A549 (cell line): ENCODE results near the gene DTWD2. TPM values are rescaled to one million over a fixed set of nuclear protein-coding genes. Genes with fewer than 3 reads are reported as not detected.
"Not testable (repeated sequence)": the region's sequence is repeated elsewhere in the genome, so short reads cannot be mapped to it uniquely, and the experiment has no call there.

Source experiments
- ATAC-seq, 2 experiments: fragments of 200-7000 bp in 1 of 2; fragments of >200 bp in 1 of 2; cut with Nextera tagmentation in 1 of 2; cut with Tn5 transposase in 1 of 2; 3 replicates each; pipeline versions ENCODE4 v1.8.0 to v1.9.1; 2018 to 2020; ENCODE audit warnings: mild to moderate bottlenecking in 1 of 2, moderate library complexity in 1 of 2
- CTCF ChIA-PET: fragments of 300-600 bp; sonication (Branson Sonifier 250); formaldehyde crosslinking; extraction: SDS; loops from one replicate; lab custom pipeline; 2021; ENCODE audit warnings: antibody characterized with exemption, inconsistent platforms; lab: Yijun Ruan, JAX
- POLR2A ChIA-PET: fragments of 350-600 bp; formaldehyde crosslinking; extraction: SDS; loops from one replicate; lab custom pipeline; 2021; ENCODE audit warnings: antibody characterized with exemption, inconsistent platforms; lab: Yijun Ruan, JAX
- DNase-seq, 2 experiments: peaks; one replicate each; pipeline versions ENCODE4 v3.0.0 to v3.0.0-alpha.2; 2011 to 2016; ENCODE audit warnings: low read depth in 1 of 2, low spot score in 1 of 2
- FAIRE-seq: peaks from 2 replicates; lab custom pipeline; 2011; peaks lifted over from hg19 to GRCh38; lab: Jason Lieb, UNC
- H3K27ac ChIP-seq, 2 experiments: fragments of >200 bp; sonication (Bioruptor Twin); formaldehyde crosslinking; 3 replicates each; pipeline ENCODE4 v1.5.1; 2016 to 2017
- H3K4me1 ChIP-seq: fragments of >200 bp; sonication (Bioruptor Twin); formaldehyde crosslinking; 3 replicates; pipeline ENCODE4 v1.6.1; 2016
- H3K4me2 ChIP-seq: fragments of >200 bp; sonication (Bioruptor Twin); formaldehyde crosslinking; 3 replicates; pipeline ENCODE4 v1.6.1; 2016
- H3K4me3 ChIP-seq: fragments of >200 bp; sonication (Bioruptor Twin); formaldehyde crosslinking; 3 replicates; pipeline ENCODE4 v1.5.1; 2016
- H3K9me3 ChIP-seq: fragments of >200 bp; sonication (Bioruptor Twin); formaldehyde crosslinking; 3 replicates; pipeline ENCODE4 v1.6.1; 2016
- BCL3 ChIP-seq: fragments of >200 bp; sonication (Bioruptor Twin); formaldehyde crosslinking; IDR thresholded peaks from 3 replicates; pipeline ENCODE4 v1.6.1; 2016
- BHLHE40 ChIP-seq: IDR thresholded peaks from 2 replicates; pipeline ENCODE4 v1.6.1; 2012; ENCODE audit warnings: low read depth, low read length, inconsistent platforms
- CEBPB ChIP-seq, 2 experiments: fragments of >200 bp in 1 of 2; sonication (Bioruptor Twin) in 1 of 2; formaldehyde crosslinking in 1 of 2; IDR thresholded peaks; 2 replicates each; pipeline ENCODE4 v1.6.1; 2012 to 2016
- EHF ChIP-seq: fragments of 250-450 bp; sonication (Bioruptor Pico); IDR thresholded peaks from 2 replicates; pipeline ENCODE4 v1.5.0; 2020; ENCODE audit warnings: mild to moderate bottlenecking
- EHMT2 ChIP-seq: fragments of 200-600 bp; sonication (generic); IDR thresholded peaks from 2 replicates; pipeline ENCODE4 v1.6.1; 2016; ENCODE audit warnings: antibody characterized with exemption, low read depth, mild to moderate bottlenecking, moderate library complexity
- ELK1 ChIP-seq: fragments of 150-350 bp; IDR thresholded peaks from 2 replicates; pipeline ENCODE4 v1.6.1; 2014; ENCODE audit warnings: low read depth, mild to moderate bottlenecking, low read length
- EP300 ChIP-seq, 2 experiments: fragments of >200 bp; sonication (Bioruptor Twin); formaldehyde crosslinking; IDR thresholded peaks; 2 replicates in 1 of 2; 3 replicates in 1 of 2; pipeline ENCODE4 v1.6.1; 2016 to 2017
- FOSB ChIP-seq: fragments of 250-450 bp; sonication (Bioruptor Pico); IDR thresholded peaks from 2 replicates; pipeline ENCODE4 v1.5.0; 2020; ENCODE audit warnings: mild to moderate bottlenecking, moderate library complexity
- FOSL2 ChIP-seq, 2 experiments: fragments of 450-650 bp in 1 of 2; fragments of >200 bp in 1 of 2; sonication (Bioruptor Twin) in 1 of 2; formaldehyde crosslinking; IDR thresholded peaks; 2 replicates each; pipeline versions ENCODE4 v1.5.0 to v1.6.1; 2016 to 2020; ENCODE audit warnings: mild to moderate bottlenecking in 1 of 2, moderate library complexity in 1 of 2
- HDAC2 ChIP-seq: fragments of 200-600 bp; sonication (generic); IDR thresholded peaks from 2 replicates; pipeline ENCODE4 v1.6.1; 2016
- HES2 ChIP-seq: fragments of >200 bp; sonication (Bioruptor Twin); formaldehyde crosslinking; IDR thresholded peaks from 2 replicates; pipeline ENCODE4 v1.6.1; 2016
- HOXB5 ChIP-seq: fragments of 250-450 bp; sonication (Bioruptor Pico); IDR thresholded peaks from 2 replicates; pipeline ENCODE4 v1.5.0; 2020; ENCODE audit warnings: mild to moderate bottlenecking, moderate library complexity
- KDM1A ChIP-seq: fragments of 200-600 bp; sonication (generic); IDR thresholded peaks from 2 replicates; pipeline ENCODE4 v1.6.1; 2016; ENCODE audit warnings: low read depth, mild to moderate bottlenecking
- KDM5A ChIP-seq: fragments of 200-600 bp; sonication (generic); IDR thresholded peaks from 2 replicates; pipeline ENCODE4 v1.6.1; 2016; ENCODE audit warnings: antibody characterized with exemption, mild to moderate bottlenecking
- MAFK ChIP-seq: fragments of 450-650 bp; IDR thresholded peaks from 2 replicates; pipeline ENCODE4 v1.6.1; 2014; ENCODE audit not compliant: partially characterized antibody
- MYC ChIP-seq: IDR thresholded peaks from 2 replicates; pipeline ENCODE4 v1.6.1; 2012; ENCODE audit warnings: mild to moderate bottlenecking, inconsistent platforms, low read length, improper control_type of control experiment, borderline replicate concordance
- NFE2L2 ChIP-seq: fragments of 150-350 bp; conservative IDR thresholded peaks from 2 replicates; pipeline ENCODE4 v1.6.1; 2014; ENCODE audit warnings: low read length
- NPAS2 ChIP-seq: fragments of 250-450 bp; sonication (Bioruptor Pico); IDR thresholded peaks from 2 replicates; pipeline ENCODE4 v1.8.0; 2022; ENCODE audit warnings: mild to moderate bottlenecking, moderate library complexity, borderline replicate concordance
- PHF8 ChIP-seq: fragments of 200-600 bp; sonication (generic); IDR thresholded peaks from 2 replicates; pipeline ENCODE4 v1.6.1; 2016; ENCODE audit warnings: low read depth, mild to moderate bottlenecking, antibody characterized with exemption, moderate library complexity, borderline replicate concordance
- RCOR1 ChIP-seq: fragments of 150-350 bp; IDR thresholded peaks from 2 replicates; pipeline ENCODE4 v1.6.1; 2014; ENCODE audit warnings: antibody characterized with exemption, low read length, low read depth
- SMC3 ChIP-seq: fragments of >200 bp; sonication (Bioruptor Twin); formaldehyde crosslinking; IDR thresholded peaks from 3 replicates; pipeline ENCODE4 v1.6.1; 2018; ENCODE audit warnings: inconsistent platforms
- SREBF2 ChIP-seq: fragments of 450-650 bp; IDR thresholded peaks from 2 replicates; pipeline ENCODE4 v1.6.1; 2014; ENCODE audit warnings: mild to moderate bottlenecking, moderate library complexity
- TFCP2L1 ChIP-seq: fragments of 250-450 bp; sonication (Bioruptor Pico); IDR thresholded peaks from 2 replicates; pipeline ENCODE4 v1.5.0; 2021; ENCODE audit warnings: mild to moderate bottlenecking
- ZC3H11A ChIP-seq: fragments of 450-650 bp; IDR thresholded peaks from 2 replicates; pipeline ENCODE4 v1.6.1; 2014; ENCODE audit warnings: antibody characterized with exemption, mild to moderate bottlenecking
- ZSCAN20 ChIP-seq: fragments of 250-450 bp; sonication (Bioruptor Pico); IDR thresholded peaks from 2 replicates; pipeline ENCODE4 v1.8.0; 2022; ENCODE audit warnings: mild to moderate bottlenecking, moderate library complexity
- WGBS: methylation state at CpG from one replicate; pipeline ENCODE4 v1.1.6; 2017; ENCODE audit errors: missing lambda C conversion rate; 5-methylcytosine and 5-hydroxymethylcytosine counted together
- polyA plus RNA-seq, 4 experiments: library from polyadenylated mRNA; depleted of rRNA in 3 of 4; stranded (reverse); fragments of >200 nt; fragmentation: RNase III in 1 of 4; extraction: RNeasy Plus Mini Kit Qiagen cat#74134 plus additional on column Dnase treatment in 1 of 4; gene quantifications; 2 replicates in 3 of 4; 3 replicates in 1 of 4; pipeline ENCODE4 v1.2.3, GENCODE V29; 2011 to 2017
- TF ChIP-seq, protein P1 (sequence below): IDR thresholded peaks from 2 replicates; pipeline ENCODE4 v1.6.1; 2012

DTWD2 gene
- polyA plus RNA-seq, 2 of the 4 experiments (the other 2 are of a cell fraction), result 3.7 to 4.8 TPM

DNA sequence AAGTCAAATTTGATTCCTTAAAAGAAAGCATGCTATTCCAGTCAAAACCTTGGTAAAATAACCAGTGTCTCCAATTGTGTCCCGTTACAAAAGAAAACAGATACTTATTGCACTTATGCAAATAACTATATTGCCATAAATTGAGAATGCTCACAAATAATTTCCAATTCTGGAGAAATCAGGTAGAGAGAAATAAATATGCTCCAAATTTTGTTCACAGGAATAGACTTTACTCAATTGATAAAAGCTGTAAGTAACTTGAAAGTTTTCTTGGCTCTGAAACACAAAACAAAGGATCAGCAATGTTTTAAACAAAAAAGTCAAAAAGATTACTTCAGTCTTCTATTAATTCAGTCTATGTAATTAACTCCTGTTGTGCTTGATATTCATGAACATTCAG lies 7.8 kb upstream of the DTWD2 start:
- FAIRE-seq (no peak), DNase-seq (no peak), ATAC-seq (no peak)
- Histone ChIP-seq H3K4me1 (no peaks in the 10 kb centered on the region), H3K27ac (no peak overlapping the region), H3K4me3 (no peak overlapping the region), H3K4me2 (no peak overlapping the region), H3K9me3 (no peaks in the 10 kb centered on the region)
- CTCF ChIA-PET, result interaction anchor here (2.6 to 2.7 kb wide), 2 partner anchors 8 to 416 kb away, joined by 11 to 15 read pairs; partner anchors contain the start of gene DTWD2
- POLR2A ChIA-PET, result no interaction called here
- TF ChIP-seq EHF (CRISPR knock-in tag) (no peak), EHMT2 (no peak), EP300 (IDR thresholded peaks at IDR 0.05) (no peak), BHLHE40 (no peak), KDM1A (no peak), SMC3 (no peak), ELK1 (no peak), PHF8 (no peak), HOXB5 (CRISPR knock-in tag) (no peak), FOSB (CRISPR knock-in tag) (no peak), HES2 (no peak), TFCP2L1 (CRISPR knock-in tag) (no peak)
- TF ChIP-seq, protein P1, sequence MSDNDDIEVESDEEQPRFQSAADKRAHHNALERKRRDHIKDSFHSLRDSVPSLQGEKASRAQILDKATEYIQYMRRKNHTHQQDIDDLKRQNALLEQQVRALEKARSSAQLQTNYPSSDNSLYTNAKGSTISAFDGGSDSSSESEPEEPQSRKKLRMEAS, result no peak
- WGBS, result 32% methylated on average over 1 of the region's 1 CpG

DNA sequence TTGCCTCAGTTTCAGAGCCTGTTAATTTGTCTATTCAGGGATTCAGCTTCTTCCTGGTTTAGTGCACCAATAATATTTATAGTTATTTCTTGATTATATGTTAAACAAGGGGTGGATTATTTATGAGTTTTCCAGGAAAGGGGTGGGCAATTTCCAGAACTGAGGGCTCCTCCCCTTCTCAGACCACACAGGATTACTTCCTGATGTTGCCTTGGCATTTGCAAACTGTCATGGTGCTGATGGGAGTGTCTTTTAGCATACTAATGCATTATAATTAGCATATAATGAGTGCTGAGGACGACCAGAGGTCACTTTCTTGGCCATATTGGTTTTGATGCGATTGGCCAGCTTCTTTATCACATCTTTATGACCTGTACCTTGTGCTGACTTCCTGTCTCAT lies 6.2 kb upstream of the DTWD2 start:
- DNase-seq, result no peak
- Histone ChIP-seq H3K27ac (no peak overlapping the region), H3K4me2 (no peak overlapping the region), H3K9me3 (no peaks in the 10 kb centered on the region), H3K4me3 (no peak overlapping the region), H3K4me1 (no peaks in the 10 kb centered on the region)
- POLR2A ChIA-PET, result no interaction called here
- TF ChIP-seq FOSL2 (IDR thresholded peaks at IDR 0.05), result no peak
- TF ChIP-seq FOSL2 (CRISPR knock-in tag; IDR thresholded peaks at IDR 0.05), result no peak
- no peak for TF ChIP-seq BHLHE40
- TF ChIP-seq KDM5A, result no peak
- TF ChIP-seq SREBF2, result no peak
- TF ChIP-seq CEBPB (IDR thresholded peaks at IDR 0.05), result no peak
- no peak for TF ChIP-seq RCOR1
- TF ChIP-seq HOXB5 (CRISPR knock-in tag), result no peak
- TF ChIP-seq MAFK, result no peak
- TF ChIP-seq ZC3H11A, result no peak
- no peak for TF ChIP-seq BCL3
- TF ChIP-seq NFE2L2, result no peak
- no peak for TF ChIP-seq HDAC2
- TF ChIP-seq ZSCAN20 (CRISPR knock-in tag), result no peak
- no peak for TF ChIP-seq MYC
- no peak for TF ChIP-seq EHF (CRISPR knock-in tag)
- no peak for TF ChIP-seq NPAS2 (CRISPR knock-in tag)
- no peak for FAIRE-seq
- CTCF ChIA-PET, result interaction anchor here (1.9 kb wide), 1 partner anchor 417 kb away, joined by 6 read pairs; no protein-coding TSS in a partner anchor
- WGBS, result 6% methylated on average over 2 of the region's 2 CpGs
- no peak for ATAC-seq

GRCh38 chr5:118993118-118993517 lies 4.8 kb upstream of the DTWD2 start:
- H3K9me3 ChIP-seq, CTCF ChIA-PET, DNase-seq, H3K27ac ChIP-seq, POLR2A ChIA-PET, ATAC-seq, H3K4me3 ChIP-seq, FAIRE-seq, H3K4me1 ChIP-seq, H3K4me2 ChIP-seq: not testable (repeated sequence)

- FAIRE-seq, POLR2A ChIA-PET, H3K27ac ChIP-seq, DNase-seq, H3K9me3 ChIP-seq, H3K4me2 ChIP-seq, H3K4me3 ChIP-seq, ATAC-seq: not testable (repeated sequence)
- peaks cover 11% of the 10 kb centered on the region; the same call in 2 of the 3 replicates for H3K4me1 ChIP-seq
- WGBS, result 40% methylated on average over 3 of the region's 3 CpGs
- CTCF ChIA-PET, result interaction anchor here (1.3 kb wide), 1 partner anchor 420 kb away, joined by 3 read pairs; no protein-coding TSS in a partner anchor
These were observed 3.7 kb upstream of the DTWD2 start for GRCh38 chr5:118992055-118992454.
